Activated CD4-positive, alpha-beta memory T cell treated with anti-CD3 and anti-CD28 coated beads for 36 hours (primary cell): ENCODE results near the gene NCOR1. TPM values are rescaled to one million over a fixed set of nuclear protein-coding genes. Genes with fewer than 3 reads are reported as not detected.
"Not testable (repeated sequence)": the region's sequence is repeated elsewhere in the genome, so short reads cannot be mapped to it uniquely, and the experiment has no call there.

Experiments
- CTCF ChIA-PET: fragments of 350-600 bp; sonication (Branson Sonifier 250); formaldehyde crosslinking; loops from one replicate; lab custom pipeline; 2021; ENCODE audit warnings: antibody characterized with exemption, inconsistent platforms; lab: Charles Lee
- POLR2A ChIA-PET: fragments of 350-600 bp; sonication (Branson Sonifier 250); formaldehyde crosslinking; loops from one replicate; lab custom pipeline; 2021; ENCODE audit warnings: antibody characterized with exemption; lab: Charles Lee
- DNase-seq: peaks from one replicate; pipeline ENCODE4 v3.0.0-alpha.2; 2020
- H3K27ac Mint-ChIP-seq: one replicate; pipeline ENCODE4 v1.8.0; 2021; ENCODE audit warnings: mixed read lengths
- H3K27me3 Mint-ChIP-seq: one replicate; pipeline ENCODE4 v1.8.0; 2021; ENCODE audit warnings: mixed read lengths
- H3K36me3 Mint-ChIP-seq: one replicate; pipeline ENCODE4 v1.8.0; 2021; ENCODE audit warnings: mixed read lengths
- H3K4me1 Mint-ChIP-seq: one replicate; pipeline ENCODE4 v1.8.0; 2021; ENCODE audit warnings: low read depth, mixed read lengths
- H3K4me3 Mint-ChIP-seq: one replicate; pipeline ENCODE4 v1.8.0; 2021; ENCODE audit warnings: mild to moderate bottlenecking, mixed read lengths
- H3K9me3 Mint-ChIP-seq: one replicate; pipeline ENCODE4 v1.8.0; 2021; ENCODE audit warnings: mixed read lengths
- intact Hi-C: fragments of 100-400 bp; cut with micrococcal nuclease; formaldehyde crosslinking; loops from one replicate; pipeline ENCODE4 v1.15.1; 2023
- total RNA-seq, 2 experiments: library from RNA; stranded (reverse); gene quantifications; one replicate each; pipeline ENCODE4 v1.2.3, GENCODE V29; 2021

The NCOR1 gene
- total RNA-seq, 2 experiments from 2014 or later = 104 to 112 TPM

DNA sequence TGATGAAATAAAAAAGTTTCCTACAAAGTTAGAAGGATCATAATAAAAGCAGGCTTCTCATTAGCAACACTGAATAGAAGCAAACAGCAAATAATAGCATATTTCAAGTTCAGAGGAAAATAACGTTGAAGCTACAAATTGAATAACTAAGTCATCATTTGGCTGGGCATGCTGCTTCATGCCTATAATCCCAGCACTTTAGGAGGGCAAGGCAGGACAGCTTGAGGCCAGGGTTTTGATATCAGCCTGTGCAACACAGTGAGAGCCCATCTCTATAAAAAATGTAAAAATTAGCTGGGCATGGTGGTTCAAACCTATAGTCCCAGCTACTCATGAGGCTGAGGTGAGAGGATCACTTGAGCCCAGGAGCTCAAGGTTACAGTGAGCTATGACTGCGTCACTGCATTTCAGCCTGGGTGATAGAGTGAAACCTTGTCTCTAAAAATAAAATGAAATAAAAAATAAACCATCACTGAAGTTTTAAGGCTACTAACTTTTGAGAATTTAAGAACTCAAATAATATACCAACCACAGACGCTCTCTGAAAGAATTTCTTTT is 25.5 kb downstream of the NCOR1 start:
- ChIA-PET CTCF (no interaction called here), POLR2A (interaction anchor here (0.9 kb wide), 1 partner anchor 71 kb away, joined by 5 read pairs; no protein-coding TSS in a partner anchor)
- H3K4me1 Mint-ChIP-seq = peaks cover 20% of the 10 kb centered on the region

DNA sequence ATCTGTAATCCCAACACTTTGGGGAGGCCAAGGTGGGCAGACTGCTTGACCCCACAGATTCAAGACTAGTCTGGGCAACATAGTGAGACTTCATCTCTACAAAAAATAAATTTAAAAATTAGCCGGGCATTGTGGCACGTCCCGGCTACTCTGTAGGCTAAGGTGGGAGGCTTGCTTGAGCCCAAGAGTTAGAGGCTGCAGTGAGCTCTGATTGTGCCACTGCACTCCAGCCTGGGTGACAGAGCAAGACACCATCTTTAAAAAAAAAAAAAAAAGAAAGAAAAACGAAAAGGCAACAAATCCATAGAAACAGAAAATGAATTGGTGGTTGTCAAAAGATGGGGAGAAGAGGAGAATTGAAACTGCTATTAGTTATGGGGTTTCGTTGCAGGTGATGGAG is 27.7 kb downstream of the NCOR1 start:
- intact Hi-C loops = no loop called here
- Mint-ChIP-seq H3K27ac (no peak overlapping the region), H3K36me3 (peaks cover 35% of the 10 kb centered on the region), H3K9me3 (no peaks in the 10 kb centered on the region), H3K4me3 (no peak overlapping the region), H3K27me3 (no peaks in the 10 kb centered on the region), H3K4me1 (peaks cover 24% of the 10 kb centered on the region)
- ChIA-PET CTCF (no interaction called here), POLR2A (no interaction called here)
- no peak for DNase-seq

More for the DNA sequence above, 25.5 kb downstream of the NCOR1 start:
- Mint-ChIP-seq H3K9me3 (no peaks in the 10 kb centered on the region), H3K27ac (no peak overlapping the region), H3K36me3 (peaks cover 40% of the 10 kb centered on the region), H3K27me3 (no peaks in the 10 kb centered on the region), H3K4me3 (no peak overlapping the region)
- intact Hi-C loops = no loop called here
- DNase-seq = no peak

DNA sequence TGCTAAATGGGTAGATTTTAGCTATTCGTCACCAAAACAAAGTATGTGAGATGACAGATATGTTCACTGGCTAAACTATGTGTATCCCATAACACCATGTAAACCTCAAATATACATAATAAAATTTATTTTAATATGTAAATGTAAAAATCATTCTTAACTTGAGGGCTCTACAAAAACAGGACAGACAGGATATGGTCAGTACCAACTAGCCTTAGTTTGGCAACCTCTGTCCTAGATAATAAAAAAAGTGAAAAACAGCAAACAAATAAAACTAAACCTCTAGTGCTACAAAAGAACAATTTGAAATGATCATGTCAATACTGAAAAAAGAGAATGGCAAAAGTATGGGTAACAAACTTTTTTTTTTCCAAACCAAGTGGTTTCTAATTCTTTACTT is 33.8 kb downstream of the NCOR1 start:
- H3K9me3 Mint-ChIP-seq = no peaks in the 10 kb centered on the region
- no peak overlapping the region for H3K4me3 Mint-ChIP-seq
- H3K4me1 Mint-ChIP-seq = peaks cover 28% of the 10 kb centered on the region
- ChIA-PET POLR2A (no interaction called here), CTCF (no interaction called here)
- intact Hi-C loops = no loop called here
- H3K27ac Mint-ChIP-seq = no peak overlapping the region
- peaks cover 27% of the 10 kb centered on the region for H3K36me3 Mint-ChIP-seq
- DNase-seq = no peak
- no peaks in the 10 kb centered on the region for H3K27me3 Mint-ChIP-seq

DNA sequence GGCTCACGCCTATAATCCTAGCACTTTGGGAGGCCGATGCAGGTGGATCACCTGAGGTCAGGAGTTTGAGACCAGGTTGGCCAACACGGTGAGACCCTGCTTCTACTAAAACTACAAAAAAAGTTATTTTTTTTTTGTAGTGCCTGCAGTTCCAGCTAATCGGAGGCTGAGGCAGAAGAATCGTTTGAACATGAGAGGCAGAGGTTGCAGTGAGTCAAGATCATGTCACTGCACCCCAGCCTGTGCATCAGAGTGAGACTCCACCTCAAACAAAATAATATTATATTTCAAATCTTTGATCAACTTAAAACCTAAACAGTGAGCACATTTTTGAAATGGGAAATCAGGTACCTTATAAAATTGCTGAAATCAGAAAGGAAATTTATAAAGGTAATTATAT is 36.5 kb downstream of the NCOR1 start:
- CTCF ChIA-PET = no interaction called here

DNA sequence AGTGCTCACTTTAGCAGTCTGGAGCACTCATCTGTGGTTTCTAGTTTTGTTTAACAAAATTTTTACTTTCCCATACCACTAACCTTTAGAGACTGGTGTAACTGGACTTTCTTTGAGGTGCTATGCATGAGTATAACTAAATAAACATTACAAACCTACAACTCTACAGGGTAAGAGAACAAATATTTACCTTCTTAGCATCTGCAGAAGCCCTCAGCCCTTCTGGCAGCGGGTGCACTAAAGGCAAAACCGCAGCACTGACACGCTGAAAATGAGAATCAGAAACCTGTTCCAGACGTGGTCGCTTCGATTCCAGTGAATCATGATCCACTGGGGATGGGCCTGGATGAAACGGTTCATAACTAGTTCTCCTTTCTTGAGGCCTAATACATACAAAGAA is 43.7 kb downstream of the NCOR1 start:
- Mint-ChIP-seq H3K27me3 (no peaks in the 10 kb centered on the region), H3K36me3 (peaks cover 11% of the 10 kb centered on the region), H3K4me1 (peaks cover 13% of the 10 kb centered on the region), H3K4me3 (no peak overlapping the region), H3K9me3 (no peaks in the 10 kb centered on the region), H3K27ac (no peak overlapping the region)
- POLR2A ChIA-PET = no interaction called here
- intact Hi-C loops = no loop called here
- DNase-seq = no peak
- CTCF ChIA-PET = no interaction called here

More for the DNA sequence above, 36.5 kb downstream of the NCOR1 start:
- Mint-ChIP-seq H3K4me1 (peaks cover 20% of the 10 kb centered on the region), H3K36me3 (peaks cover 13% of the 10 kb centered on the region), H3K27me3 (no peaks in the 10 kb centered on the region), H3K27ac (no peak overlapping the region), H3K4me3 (no peak overlapping the region), H3K9me3 (no peaks in the 10 kb centered on the region)
- intact Hi-C loops = no loop called here
- POLR2A ChIA-PET = no interaction called here
- DNase-seq = no peak

DNA sequence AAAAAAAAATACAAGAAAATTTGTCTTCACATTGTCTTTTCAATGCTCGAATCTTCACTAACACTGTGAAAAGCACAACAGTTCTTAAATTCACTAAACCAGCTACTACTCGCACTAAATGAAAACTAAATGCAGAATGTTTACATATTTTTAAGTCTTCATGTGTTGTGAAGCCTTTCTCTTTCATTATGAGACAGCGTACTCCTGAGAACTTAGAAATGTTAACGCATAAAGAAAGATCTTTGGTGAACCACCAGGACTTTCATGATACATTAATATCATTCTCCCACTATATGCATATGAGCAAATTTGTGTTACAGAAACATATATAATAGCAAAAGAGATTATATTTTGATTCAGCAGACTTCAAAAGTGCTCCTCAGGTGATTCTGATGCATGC is 48.6 kb downstream of the NCOR1 start:
- not testable (repeated sequence) for H3K27ac Mint-ChIP-seq, H3K9me3 Mint-ChIP-seq

DNA sequence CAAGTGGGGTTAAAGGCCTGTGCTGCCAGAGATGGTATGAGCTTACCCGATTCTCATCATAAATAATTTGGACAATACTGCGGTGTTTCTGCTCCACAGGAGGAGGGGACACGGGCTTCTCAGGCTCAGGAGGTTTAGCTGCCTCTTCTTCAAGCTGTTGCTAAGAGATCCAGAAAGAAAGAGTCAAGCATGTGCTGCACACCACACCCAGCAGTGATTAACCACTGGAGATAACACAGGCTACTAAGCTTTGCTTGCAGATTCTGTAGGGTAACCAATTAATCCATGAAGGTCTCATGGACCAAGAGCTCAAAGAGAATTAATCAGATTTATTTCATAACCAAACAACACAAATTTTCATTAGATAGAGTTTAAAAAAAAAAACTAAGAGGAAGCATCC is 56.6 kb downstream of the NCOR1 start:
- CTCF ChIA-PET = interaction anchor here (1.2 kb wide), 1 partner anchor 205 kb away, joined by 4 read pairs; no protein-coding TSS in a partner anchor
- H3K36me3 Mint-ChIP-seq = peaks cover 18% of the 10 kb centered on the region

More for the DNA sequence above, 48.6 kb downstream of the NCOR1 start:
- H3K4me3 Mint-ChIP-seq, intact Hi-C loops, H3K27me3 Mint-ChIP-seq, CTCF ChIA-PET, POLR2A ChIA-PET, DNase-seq: not testable (repeated sequence)
- Mint-ChIP-seq H3K4me1 (peaks cover 13% of the 10 kb centered on the region), H3K36me3 (peaks cover 20% of the 10 kb centered on the region)

DNA sequence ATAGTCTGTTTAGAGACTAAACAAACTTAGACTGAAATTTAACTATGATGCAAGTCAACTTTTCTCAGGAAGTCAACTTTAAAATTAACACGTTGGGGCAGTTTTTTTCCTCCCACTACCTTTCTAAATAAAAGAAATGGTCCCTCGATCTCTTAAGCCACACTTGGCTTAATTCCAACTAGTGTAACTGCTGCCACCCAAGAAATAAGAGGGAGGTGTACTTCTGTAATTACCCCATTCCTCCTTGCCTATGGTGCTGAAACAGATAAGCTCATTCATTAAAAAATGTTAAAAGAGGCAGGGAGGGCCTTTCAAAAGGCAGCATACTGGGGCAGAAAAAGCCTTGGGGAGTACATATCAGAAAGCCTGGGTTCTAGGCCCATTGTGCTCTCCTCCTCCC is 59.8 kb downstream of the NCOR1 start:
- Mint-ChIP-seq H3K27me3 (no peaks in the 10 kb centered on the region), H3K27ac (no peak overlapping the region), H3K36me3 (peaks cover 33% of the 10 kb centered on the region), H3K9me3 (peaks cover 5% of the 10 kb centered on the region), H3K4me3 (no peak overlapping the region), H3K4me1 (no peaks in the 10 kb centered on the region)
- DNase-seq = no peak
- ChIA-PET CTCF (no interaction called here), POLR2A (no interaction called here)
- intact Hi-C loops = no loop called here

More for the DNA sequence above, 56.6 kb downstream of the NCOR1 start:
- Mint-ChIP-seq H3K4me1 (peaks cover 3% of the 10 kb centered on the region), H3K27me3 (no peaks in the 10 kb centered on the region), H3K27ac (no peak overlapping the region), H3K4me3 (no peak overlapping the region), H3K9me3 (no peaks in the 10 kb centered on the region)
- POLR2A ChIA-PET = no interaction called here
- no peak for DNase-seq
- intact Hi-C loops = no loop called here

DNA sequence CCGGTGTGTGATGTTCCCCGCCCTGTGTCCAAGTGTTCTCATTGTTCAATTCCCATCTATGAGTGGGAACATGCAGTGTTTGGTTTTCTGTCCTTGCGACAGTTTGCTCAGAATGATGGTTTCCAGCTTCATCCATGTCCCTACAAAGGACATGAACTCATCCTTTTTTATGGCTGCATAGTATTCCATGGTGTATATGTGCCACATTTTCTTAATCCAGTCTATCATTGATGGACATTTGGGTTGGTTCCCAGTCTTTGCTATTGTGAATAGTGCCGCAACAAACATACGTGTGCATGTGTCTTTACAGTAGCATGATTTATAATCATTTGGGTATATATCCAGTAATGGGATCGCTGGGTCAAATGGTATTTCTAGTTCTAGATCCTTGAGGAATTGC is 63.0 kb downstream of the NCOR1 start:
- H3K27me3 Mint-ChIP-seq, H3K4me1 Mint-ChIP-seq, CTCF ChIA-PET, intact Hi-C loops, DNase-seq, POLR2A ChIA-PET, H3K27ac Mint-ChIP-seq, H3K9me3 Mint-ChIP-seq, H3K4me3 Mint-ChIP-seq: not testable (repeated sequence)
- H3K36me3 Mint-ChIP-seq = peaks cover 48% of the 10 kb centered on the region

DNA sequence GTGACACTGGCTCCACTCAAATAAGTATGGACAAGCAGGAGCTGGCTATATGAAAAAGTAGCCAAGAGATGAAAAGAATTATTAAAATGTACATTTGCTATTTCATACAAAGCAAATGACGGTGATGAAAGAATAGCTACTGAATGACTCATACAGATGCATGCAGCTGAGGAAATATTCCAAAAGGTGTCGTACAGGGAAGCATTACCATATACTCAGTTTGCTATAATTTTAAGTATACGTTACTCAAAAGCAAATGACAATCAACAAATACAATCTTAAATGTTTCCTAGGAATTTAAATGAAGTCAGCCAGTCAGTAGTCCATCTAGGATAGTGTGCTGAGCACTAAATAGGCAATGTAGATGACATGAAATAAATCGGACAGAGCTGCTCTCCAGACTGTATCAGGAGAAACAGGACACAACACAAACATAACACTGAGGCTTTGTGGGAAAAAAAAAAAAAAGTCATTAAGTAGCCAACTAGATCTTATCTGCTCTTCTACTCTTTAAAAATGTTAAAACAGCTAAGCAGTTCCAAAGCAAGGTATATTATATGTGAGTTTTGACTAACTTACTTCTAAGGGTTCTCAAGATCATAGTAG is 65.0 kb downstream of the NCOR1 start:
- ChIA-PET POLR2A (no interaction called here), CTCF (no interaction called here)
- Mint-ChIP-seq H3K9me3 (peaks cover 5% of the 10 kb centered on the region), H3K36me3 (peaks cover 49% of the 10 kb centered on the region), H3K4me3 (no peak overlapping the region), H3K27ac (no peak overlapping the region), H3K27me3 (no peaks in the 10 kb centered on the region), H3K4me1 (no peaks in the 10 kb centered on the region)
- DNase-seq = no peak
- intact Hi-C loops = no loop called here

DNA sequence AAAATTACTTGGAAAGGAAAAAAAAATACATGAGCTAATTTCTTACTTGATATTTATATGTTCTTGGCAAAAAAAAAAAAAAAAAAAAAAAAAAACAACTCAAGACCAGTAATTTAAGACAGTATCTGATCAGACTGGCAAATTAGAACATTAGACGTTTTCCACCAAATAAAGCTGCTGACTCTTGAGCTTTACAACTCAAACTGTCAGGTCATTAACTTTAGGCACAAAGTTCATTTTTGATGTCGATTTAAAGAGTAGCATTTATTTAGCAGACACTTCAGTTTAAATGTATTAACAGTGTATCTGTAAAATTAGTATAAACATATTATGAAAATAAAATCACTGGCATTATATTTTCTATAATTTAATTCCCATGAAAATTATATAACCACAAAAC is 66.7 kb downstream of the NCOR1 start:
- CTCF ChIA-PET = no interaction called here

DNA sequence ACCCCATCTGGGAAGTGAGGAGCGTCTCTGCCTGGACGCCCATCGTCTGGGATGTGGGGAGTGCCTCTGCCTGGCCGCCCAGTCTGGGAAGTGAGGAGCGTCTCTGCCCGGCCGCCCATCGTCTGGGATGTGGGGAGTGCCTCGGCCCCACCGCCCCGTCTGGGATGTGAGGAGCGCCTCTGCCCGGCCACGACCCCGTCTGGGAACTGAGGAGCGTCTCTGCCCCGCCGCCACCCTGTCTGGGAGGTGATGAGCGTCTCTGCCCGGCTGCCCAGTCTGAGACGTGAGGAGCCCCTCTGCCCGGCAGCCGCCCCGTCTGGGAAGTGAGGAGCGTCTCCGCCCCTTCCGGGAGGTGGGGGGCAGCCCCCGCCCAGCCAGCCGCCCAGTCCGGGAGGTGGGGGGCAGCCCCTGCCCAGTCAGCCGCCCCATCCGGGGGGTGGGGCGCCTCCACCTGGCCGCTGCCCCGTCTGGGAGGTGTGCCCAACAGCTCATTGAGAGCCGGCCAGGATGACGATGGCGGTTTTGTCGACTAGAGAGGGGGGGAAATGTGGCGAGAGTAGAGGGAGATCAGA is 69.9 kb downstream of the NCOR1 start:
- intact Hi-C loops, H3K9me3 Mint-ChIP-seq, H3K4me3 Mint-ChIP-seq, H3K27ac Mint-ChIP-seq, POLR2A ChIA-PET, DNase-seq, CTCF ChIA-PET, H3K27me3 Mint-ChIP-seq, H3K4me1 Mint-ChIP-seq: not testable (repeated sequence)
- peaks cover 21% of the 10 kb centered on the region for H3K36me3 Mint-ChIP-seq

More for the DNA sequence above, 66.7 kb downstream of the NCOR1 start:
- Mint-ChIP-seq H3K4me1 (no peaks in the 10 kb centered on the region), H3K27ac (no peak overlapping the region), H3K27me3 (no peaks in the 10 kb centered on the region), H3K36me3 (peaks cover 40% of the 10 kb centered on the region), H3K4me3 (no peak overlapping the region), H3K9me3 (peaks cover 5% of the 10 kb centered on the region)
- no peak for DNase-seq
- POLR2A ChIA-PET = no interaction called here
- intact Hi-C loops = no loop called here

DNA sequence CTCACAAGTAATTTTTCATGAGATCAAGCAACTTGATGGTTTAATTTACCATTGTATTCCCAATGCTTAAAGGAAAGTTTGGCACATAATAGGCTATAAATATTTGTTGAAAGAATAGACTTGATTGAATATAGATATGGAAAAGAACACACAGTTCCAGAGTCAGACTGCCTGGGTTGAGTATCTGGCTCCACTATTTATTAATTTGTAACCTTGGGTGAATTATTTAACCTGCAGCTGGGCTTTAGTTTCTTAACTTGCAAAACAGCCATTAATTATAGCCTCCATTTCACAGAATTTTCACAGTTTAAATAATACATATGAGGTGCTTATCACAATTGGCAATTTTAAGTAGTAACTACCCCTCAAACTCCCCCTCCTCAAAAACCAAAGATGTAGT is 73.6 kb downstream of the NCOR1 start:
- Mint-ChIP-seq H3K27me3 (no peaks in the 10 kb centered on the region), H3K4me3 (no peak overlapping the region), H3K4me1 (no peaks in the 10 kb centered on the region), H3K36me3 (peaks cover 14% of the 10 kb centered on the region), H3K27ac (no peak overlapping the region), H3K9me3 (no peaks in the 10 kb centered on the region)
- intact Hi-C loops = no loop called here
- ChIA-PET CTCF (no interaction called here), POLR2A (no interaction called here)
- no peak for DNase-seq
